Muscle of arm (tissue), 12 donors: ENCODE measurements around the gene PHF19. TPM values are rescaled to one million over a fixed set of nuclear protein-coding genes. Genes with fewer than 3 reads are reported as not detected.
A peak's percentile ranks its signal among the peaks of the same experiment; 100 is the strongest.

ENCODE experiments used
- DNase-seq: peaks from one replicate; pipeline ENCODE4 v3.0.0-alpha.2; 2013
- polyA plus RNA-seq, 12 donors: library from polyadenylated mRNA; unstranded; fragments of 120-200 nt; gene quantifications; one replicate each; pipeline ENCODE4 v1.2.1, GENCODE V29; 2013; ENCODE audit not compliant: insufficient read length in 12 of 12

Gene PHF19
- polyA plus RNA-seq, 12 donors, result 30.2 to 60.8 (median 36.6) TPM; not detected in 1

GRCh38 chr9:120894321-120895148, 17.5 kb upstream of the PHF19 start:
- peak; percentile 67 for DNase-seq

DNA sequence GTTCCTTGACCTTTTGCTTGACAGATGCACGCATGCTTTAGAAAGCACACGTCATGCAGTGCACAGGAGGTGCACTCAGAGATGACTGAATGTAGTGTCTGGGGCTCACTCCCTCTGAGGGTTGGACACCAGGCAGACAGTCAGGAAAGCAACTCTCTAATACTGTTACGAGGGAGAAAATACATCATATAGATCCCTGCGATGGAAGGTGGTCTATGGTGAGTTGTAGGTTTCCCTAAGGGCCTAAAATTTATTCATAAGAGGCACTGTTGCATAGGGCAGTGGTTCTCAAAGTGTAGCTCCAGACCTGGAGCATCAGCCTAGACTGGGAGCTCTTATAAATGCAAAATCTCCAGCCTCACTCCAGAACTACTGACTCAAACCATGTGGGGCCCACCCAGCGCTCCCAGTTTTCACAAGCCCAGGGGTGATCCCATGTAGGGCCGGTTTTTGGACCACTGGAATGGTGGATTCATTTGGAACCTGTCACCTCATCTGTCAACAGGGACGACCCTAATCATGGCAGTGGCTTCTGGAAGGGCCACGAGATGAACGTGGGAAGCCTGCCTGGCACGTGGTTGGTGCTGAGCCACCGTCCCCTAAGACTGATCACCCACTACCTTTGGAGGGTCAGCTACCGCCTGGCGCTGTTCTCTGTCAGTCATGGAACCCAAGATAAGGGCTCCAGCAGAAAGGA, 16.8 kb upstream of the PHF19 start:
- no peak for DNase-seq

DNA sequence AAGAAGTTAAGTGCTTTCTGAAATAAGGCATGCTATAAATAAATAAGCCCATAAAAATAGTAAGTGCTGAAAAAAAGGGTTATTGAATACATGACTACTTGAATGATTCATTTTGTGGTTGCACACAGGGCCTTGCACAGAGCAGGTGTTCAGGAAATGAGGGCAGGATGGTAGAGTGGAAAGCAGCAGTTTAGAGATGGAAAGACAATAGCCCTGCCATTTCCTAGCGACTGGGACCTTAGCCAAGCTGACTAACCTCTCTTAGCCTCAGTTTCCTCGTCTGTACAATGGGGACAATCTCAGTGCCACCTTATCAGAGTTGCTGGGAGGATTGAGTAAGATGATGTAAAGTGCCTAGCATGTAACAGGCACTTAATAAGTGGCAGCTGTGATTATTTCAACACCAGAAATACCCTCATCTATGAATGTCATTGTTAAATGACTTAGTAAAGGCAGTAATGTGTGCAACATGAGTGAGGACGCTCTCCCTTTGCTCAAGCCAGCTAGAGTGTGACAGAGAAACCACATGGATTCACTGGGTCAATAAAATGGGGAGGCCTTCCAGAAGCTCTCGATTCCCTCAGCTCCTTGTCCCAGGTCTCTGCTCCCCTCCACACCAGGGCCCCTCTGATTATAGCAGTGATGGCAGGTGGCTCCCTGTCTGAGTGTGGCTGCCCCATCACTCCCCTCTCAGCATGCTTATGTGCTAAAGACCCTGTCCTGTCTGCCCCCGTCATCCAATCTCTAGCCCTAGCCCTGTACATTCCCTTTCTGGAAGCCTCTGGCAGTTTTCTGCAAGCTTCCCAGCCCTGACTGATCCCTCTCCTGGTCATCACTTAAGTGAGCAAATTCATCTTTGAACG, 16.0 kb upstream of the PHF19 start:
- DNase-seq, result no peak

DNA sequence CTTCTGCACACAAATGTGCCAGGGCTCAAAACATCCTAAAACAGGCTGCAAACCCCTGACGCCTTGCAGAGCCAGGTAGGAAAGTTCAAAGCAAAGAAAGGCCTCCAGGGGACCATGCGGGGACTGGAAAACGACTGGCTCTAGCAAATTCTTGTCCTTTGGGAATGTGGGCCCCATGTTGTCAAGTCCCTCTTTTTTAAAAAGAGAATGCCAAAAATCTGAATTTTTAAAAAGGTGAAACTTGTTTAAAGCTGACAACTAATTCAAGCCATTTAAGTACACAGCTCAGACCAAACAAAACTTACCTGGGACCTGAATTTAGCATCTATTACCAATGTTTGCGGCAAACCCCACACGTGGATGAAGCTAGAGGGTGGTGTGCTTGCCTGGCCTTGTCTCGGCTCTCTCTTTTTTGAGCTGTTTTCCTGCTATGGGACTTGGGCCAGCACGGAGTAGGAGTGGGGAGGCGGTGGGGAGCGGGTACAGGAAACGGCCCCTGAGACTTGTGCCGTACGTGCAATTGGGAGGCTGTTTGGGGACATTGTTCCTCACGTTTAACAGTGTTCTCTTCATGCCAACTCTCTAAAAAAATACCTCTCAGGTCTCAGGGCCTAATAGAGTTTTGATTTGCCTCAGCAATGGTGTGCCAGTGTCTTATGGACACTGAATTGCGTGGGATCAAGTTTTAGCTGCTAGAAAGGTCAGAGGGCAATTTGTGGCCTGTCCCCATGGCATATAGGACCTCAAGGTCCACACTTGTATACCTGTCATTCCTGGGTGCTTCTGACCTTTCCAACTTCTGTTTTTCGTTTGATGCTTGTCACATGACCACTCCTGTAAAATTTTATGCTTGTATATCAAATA, 15.1 kb upstream of the PHF19 start:
- DNase-seq, result no peak

- DNase-seq, result no peak
These were observed 14.4 kb upstream of the PHF19 start for GRCh38 chr9:120891245-120891883.

DNA sequence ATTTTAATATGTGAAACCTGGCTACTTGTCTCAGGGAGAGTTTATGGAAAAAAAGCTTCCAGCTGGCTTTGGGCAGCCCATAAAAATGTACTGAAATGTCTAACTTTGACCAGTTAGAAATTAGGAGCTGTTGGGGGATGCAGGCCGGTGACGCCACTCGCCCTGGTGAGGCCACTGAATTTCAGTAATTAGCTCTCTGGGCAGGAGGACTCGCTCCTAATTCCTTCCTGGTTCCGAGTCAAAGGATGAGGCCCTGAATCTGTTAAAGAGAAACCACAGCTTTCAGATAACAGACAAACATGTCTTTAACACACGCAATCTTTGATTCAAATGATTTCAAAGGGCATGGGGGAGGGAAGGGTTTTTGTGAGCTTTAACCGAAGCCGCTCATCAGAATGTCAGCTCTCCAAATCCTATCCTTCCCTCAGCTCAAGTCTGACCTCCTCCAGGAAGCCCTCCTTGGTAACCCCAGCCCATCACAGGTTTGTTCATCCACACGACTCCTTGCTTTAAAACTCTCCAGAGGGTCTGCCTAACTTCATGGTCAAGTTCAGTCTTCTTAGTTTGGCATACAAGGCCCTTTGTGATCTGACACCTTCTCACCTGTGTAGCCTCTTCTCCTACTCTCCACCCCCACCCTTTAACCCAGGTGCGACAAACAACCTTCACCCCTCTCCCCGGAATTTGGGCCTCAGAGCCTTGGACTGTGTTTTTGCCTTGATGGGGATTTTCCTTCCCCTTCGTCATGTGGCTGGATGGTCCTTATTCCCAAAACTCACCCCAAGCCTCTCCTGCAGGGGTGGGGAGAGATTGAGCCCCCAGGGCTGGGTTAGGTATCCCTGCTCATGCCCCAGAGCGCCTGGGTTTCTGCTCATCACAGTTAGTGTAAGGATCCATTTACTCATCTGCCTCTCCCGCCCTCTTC, 13.6 kb upstream of the PHF19 start:
- peak; percentile 66 for DNase-seq

DNA sequence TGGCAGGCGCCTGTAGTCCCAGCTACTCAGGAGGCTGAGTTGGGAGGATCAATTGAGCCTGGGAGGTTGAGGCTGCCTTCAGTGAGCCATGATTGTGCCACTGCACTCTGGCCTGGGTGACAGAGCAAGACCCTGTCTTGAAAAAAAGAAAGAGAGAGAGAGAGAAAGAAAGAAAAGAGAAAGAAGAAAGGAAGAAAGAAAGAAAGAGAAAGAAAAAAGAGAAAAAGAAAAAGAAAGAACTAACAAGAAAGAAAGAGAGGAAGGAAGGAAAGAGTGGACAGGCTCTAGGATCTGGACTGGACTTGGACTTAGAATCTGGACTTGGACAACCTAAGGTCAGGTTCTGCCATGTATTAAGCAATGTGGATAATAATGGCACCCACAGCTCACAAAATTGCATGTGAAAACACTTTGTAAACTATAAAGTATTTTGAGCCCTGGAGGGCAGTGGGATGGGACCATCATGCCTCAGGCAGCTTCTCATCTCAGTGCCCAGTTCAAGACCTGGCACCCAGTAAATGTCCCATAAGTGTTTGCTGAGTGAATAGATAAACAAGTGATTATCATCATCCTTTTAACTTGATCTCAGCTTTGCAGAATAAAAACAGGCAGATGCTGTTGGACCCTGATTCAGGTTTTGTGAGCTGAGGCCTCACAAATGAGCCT, 12.8 kb upstream of the PHF19 start:
- DNase-seq, result no peak

- no peak for DNase-seq
These were observed 11.6 kb upstream of the PHF19 start for GRCh38 chr9:120888626-120889025.

DNA sequence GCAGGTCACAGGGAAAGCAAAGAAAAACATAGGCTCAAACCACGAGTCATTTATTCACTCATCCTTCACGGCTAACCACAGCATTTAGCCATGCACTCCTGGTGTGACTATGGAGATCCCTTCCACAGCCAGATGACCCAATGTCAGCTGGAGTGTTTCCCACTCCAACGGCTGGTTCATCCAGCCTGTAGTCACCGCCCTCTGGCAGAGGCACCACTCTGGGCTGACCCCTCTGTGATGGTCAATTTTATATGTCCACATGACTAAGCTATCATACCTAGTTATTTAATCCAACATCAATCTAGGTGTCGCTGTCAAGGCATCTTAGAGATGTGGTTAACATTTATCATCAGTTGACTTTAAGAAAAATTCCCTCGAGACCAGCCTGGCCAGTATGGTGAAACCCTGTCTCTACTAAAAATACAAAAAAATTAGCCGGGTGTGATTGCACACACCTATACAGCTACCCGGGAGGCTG, 9.5 kb upstream of the PHF19 start:
- DNase-seq, result no peak

DNA sequence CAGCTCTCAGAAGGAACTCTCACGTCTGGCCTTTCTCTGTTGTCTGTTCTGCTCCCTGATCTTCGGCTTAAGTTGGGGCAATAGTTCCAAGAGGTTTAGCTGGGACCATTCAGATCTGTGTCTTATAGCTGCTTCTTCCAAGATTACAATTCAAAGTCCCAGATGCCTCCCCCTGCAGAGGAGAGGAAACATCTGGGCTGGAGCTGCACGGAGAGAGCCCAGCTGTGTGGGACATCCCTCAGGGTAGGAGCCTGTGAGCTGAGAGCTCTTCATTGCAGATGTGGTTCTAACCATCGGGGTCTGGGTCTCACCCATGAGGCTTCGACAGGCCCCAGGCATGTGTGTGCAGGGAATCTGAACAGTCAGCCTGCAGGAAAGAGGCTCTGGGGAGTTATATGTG, 9.0 kb upstream of the PHF19 start:
- DNase-seq, result peak; percentile 65

DNA sequence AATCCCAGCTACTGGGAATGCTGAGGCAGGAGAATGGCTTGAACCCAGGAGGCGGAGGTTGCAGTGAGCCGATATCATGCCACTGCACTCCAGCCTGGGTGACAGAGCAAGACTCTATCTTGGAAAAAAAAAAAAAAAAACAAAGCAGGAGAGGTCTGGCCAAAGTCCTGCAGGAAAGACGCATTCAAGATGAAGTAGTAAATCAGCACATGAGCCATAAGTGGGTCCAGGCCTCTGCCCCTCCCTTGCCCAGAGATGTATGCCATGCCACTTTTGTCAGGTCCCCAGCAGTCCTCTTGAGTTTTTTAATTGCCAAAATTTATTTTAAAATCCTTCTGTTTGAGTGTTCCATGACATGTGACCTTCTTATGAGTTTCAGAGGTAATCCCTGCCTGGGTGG, 8.5 kb upstream of the PHF19 start:
- no peak for DNase-seq

DNA sequence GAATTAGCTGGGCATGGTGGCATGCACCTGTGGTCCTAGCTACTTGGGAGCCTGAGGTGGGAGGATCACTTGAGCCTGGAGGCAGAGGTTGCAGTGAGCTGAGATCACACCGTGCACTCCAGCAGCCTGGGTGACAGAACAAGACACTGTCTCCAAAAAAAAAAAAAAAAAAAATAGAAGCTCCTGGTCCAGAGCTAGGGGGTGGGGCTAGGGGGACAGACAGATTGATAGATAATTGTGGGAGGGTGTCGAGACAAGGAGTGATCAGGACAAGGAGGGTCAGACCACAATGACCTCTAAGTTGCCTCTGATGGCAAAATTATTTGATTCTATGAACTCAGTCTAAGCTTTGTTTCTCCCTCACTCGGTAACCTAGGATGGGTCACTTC, 6.6 kb upstream of the PHF19 start:
- DNase-seq, result no peak

DNA sequence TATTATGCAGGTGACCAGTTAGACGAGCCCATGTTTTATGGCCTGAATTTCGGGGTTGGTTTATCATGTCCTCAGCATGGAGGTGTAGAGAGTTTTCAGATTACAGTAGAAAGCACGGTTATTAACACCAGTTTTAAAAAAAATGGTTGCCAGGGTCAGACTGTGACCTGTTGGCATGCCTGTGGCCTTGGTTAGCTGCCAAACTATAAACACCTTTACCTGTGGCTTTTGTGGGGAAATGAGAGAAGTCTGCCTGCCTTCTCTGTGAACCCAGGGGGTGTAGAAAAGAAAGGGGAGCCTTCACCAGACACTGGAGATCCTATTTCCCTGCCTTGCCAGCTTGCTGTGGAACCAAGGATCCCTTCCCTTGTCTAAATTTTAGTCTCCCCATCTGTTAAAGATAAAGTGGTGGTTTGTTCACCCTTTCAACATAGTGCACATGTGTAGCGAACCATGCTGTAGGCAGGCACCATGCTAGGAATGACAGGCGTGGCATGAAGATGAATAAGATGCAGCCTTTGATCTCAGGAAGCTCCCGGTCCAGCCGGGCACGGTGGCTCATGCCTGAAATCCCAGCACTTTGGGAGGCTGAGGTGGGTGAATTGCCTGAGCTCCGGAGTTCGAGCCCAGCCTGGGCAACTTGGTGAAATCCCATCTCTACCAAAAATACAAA, 6.1 kb upstream of the PHF19 start:
- no peak for DNase-seq

DNA sequence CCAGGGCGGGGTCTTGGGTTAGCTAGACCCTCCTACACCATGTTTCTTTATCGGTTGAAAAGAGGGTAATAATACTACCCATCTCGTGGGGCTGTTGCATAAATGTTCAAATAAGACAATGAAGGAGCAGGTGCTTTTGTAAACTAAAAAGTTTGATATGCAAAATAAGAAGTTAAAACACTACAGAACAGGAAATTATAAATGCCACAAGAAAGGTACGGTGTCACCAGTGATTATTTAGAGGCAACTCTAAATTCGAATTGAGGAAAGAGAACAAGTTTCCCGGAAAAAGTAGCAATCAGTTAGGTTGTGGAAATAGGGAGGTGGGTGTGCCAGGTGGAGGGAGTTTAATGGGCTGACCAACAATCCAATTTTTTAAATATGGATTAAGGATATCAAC, 2.5 kb upstream of the PHF19 start:
- no peak for DNase-seq

GRCh38 chr9:120878188-120879130, 1.5 kb upstream of the PHF19 start:
- DNase-seq, result no peak

GRCh38 chr9:120877276-120878034, 467 bp upstream of the PHF19 start:
- peak; percentile 65 for DNase-seq
